Measurements from ENCODE around the gene MIOX.

Gene MIOX

GRCh38 chr22:50455201-50455600 is 31.5 kb upstream of the MIOX start:
- no peak for DNase-seq

GRCh38 chr22:50456026-50456425 is 30.6 kb upstream of the MIOX start:
- DNase-seq = no peak

- DNase-seq = no peak
Measured at GRCh38 chr22:50456466-50457234, 30.0 kb upstream of the MIOX start.

- DNase-seq = no peak
Measured at GRCh38 chr22:50459016-50459415, 27.6 kb upstream of the MIOX start.

- DNase-seq = no peak
Measured at GRCh38 chr22:50459496-50460140, 27.0 kb upstream of the MIOX start.

GRCh38 chr22:50460938-50461337 is 25.7 kb upstream of the MIOX start:
- no peak for DNase-seq

GRCh38 chr22:50461536-50461935 is 25.1 kb upstream of the MIOX start:
- DNase-seq = no peak

GRCh38 chr22:50461979-50462540 is 24.6 kb upstream of the MIOX start:
- DNase-seq = no peak

GRCh38 chr22:50463188-50463900 is 23.3 kb upstream of the MIOX start:
- DNase-seq = no peak

GRCh38 chr22:50464451-50464850 is 22.2 kb upstream of the MIOX start:
- no peak for DNase-seq

GRCh38 chr22:50465066-50465930 is 21.4 kb upstream of the MIOX start:
- no peak for DNase-seq

- DNase-seq = no peak
Measured at GRCh38 chr22:50467341-50467740, 19.3 kb upstream of the MIOX start.

- DNase-seq = no peak
Measured at GRCh38 chr22:50467773-50468440, 18.8 kb upstream of the MIOX start.

- DNase-seq = no peak
Measured at GRCh38 chr22:50468626-50469025, 18.0 kb upstream of the MIOX start.

- DNase-seq = peak; percentile 87
Measured at GRCh38 chr22:50469377-50470305, 17.0 kb upstream of the MIOX start.

GRCh38 chr22:50470491-50470890 is 16.2 kb upstream of the MIOX start:
- no peak for DNase-seq

- no peak for DNase-seq
Measured at GRCh38 chr22:50471197-50471847, 15.3 kb upstream of the MIOX start.

- DNase-seq = no peak
Measured at GRCh38 chr22:50471962-50472361, 14.7 kb upstream of the MIOX start.

- DNase-seq = no peak
Measured at GRCh38 chr22:50473088-50473487, 13.6 kb upstream of the MIOX start.

Data from DMS153 (cell line).